HG03060 (cell line): ENCODE measurements around the gene PCBP3.
"Not testable (repeated sequence)": the region's sequence is repeated elsewhere in the genome, so short reads cannot be mapped to it uniquely, and the experiment has no call there.

ENCODE experiments used
- ATAC-seq: cut with Tn5 transposase; IDR thresholded peaks from one replicate; pipeline ENCODE4 v1.9.1; 2021; ENCODE audit warnings: low read depth, moderate number of reproducible peaks; ENCODE audit not compliant: unreplicated experiment

Gene PCBP3

DNA sequence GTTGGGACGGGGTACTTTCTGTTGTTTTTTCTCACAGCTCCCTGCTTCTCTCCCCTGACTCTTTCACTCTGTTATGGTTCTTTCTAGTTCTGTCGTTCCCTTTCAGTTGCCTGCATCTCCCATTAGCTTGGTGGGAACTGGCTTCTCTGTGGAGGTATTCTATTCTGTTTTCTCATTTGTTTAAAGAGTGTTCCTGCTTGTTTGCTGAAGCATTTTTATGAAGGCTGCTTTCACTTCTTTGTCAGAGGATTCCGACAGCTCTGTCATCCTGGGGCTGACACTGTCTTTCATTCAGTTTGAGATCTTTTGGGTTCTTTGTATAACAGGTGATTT is 242.0 kb downstream of the PCBP3 start:
- no peak for ATAC-seq

DNA sequence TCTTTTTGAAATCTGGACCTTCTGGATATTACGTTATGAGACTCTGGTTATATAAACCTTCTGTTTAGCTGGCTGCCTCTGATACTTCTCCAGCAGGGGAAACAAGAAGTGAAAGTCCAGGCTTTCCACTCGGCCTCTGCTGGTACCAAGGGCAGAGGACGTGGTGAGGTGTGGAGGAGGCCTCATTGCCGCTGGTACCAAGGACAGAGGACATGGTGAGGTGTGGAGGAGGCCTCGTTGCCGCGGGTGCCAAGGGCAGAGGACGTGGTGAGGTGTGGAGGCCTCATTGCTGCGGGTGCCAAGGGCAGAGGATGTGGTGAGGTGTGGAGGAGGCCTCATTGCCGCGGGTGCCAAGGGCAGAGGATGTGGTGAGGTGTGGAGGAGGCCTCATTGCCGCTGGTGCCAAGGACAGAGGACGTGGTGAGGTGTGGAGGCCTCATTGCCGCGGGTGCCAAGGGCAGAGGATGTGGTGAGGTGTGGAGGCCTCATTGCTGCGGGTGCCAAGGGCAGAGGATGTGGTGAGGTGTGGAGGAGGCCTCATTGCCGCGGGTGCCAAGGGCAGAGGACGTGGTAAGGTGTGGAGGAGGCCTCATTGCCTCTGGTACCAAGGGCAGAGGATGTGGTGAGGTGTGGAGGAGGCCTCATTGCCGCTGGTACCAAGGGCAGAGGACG is 242.5 kb downstream of the PCBP3 start:
- ATAC-seq: not testable (repeated sequence)

DNA sequence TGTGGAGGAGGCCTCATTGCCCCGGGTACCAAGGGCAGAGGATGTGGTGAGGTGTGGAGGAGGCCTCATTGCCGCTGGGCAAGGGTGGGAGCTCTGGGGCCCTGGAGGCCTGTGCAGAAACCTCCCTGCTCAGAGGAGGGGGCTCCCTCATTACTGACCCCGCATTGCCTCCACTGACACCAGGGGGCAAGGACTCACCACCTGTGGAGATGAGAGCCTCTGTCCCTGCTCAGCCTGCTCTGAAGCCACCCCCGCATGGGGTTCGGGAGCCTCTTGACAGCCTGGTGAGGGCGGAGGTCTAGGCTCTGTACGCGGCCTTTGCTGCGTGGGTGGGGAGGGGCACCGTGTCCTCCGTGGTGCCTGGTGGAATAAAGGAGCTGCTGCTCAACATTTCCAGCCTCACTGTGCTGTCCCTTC is 243.1 kb downstream of the PCBP3 start:
- no peak for ATAC-seq

DNA sequence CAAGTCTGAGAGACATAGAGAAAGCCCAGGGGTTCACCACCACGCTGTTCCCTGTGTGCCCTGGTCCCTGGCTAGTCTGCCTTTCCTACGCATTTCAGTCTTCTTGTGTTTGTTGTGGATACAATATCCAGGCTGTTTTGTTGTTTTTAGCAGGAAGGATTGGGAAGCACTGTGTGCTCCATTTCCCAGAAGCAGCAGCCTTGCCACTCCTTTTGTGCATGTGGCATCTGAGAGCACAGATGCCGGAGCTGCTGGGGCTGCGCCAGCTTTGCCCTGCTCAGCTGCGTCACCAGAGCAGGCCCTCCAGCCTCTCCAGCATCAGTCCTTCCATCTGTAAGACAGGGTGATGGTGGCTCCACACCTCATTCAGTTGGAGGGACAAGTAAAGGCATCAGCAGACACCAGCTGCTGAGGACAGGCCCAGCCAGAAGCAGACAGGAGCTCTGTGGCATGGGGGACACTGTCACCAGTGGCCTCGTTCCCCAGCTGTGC is 243.6 kb downstream of the PCBP3 start:
- no peak for ATAC-seq

DNA sequence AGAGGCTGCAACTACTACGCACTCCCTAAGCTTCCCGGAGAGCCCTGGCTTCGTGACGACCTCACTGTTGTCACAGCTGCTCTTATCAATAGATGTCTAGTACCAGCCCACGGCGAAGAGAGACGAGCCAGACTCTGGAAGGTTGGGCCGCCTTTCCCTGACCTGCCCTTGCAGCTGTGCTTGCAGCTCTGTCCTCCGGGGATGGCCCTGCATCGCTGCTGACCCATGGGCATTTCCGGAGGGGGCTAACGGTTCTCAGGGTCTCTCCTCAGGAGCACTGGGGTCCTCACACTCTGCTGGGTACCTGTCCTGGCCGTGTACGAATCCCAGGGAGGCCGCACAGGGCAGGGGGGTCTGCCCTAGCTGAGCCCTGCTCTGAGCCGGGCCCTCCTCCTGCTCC is 244.3 kb downstream of the PCBP3 start:
- ATAC-seq: no peak

DNA sequence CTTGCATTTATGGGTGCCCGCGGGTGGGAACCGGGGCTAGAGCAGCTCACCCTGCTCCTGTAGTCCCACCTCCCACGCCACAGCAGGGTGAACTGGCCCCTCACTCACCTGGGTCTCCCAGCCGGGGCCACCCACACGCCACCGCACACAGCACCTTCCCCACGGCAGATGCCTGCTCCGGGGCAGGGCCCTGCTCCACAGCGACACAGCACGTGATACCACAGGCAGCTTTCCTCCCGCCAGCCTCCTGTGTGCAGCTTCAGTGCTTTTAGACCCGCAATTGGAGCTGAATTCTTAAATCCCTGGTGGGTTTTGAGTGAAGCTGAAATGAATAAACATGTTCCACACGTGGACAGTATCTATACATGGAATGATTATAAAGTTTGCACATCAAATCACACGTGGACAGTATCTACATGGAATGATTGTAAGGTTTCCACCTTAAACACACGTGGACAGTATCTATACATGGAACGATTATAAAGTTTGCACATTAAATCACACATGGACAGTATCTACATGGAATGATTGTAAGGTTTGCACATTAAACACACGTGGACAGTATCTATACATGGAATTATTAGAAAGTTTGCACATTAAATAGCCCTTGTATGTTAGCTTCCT is 245.0 kb downstream of the PCBP3 start:
- no peak for ATAC-seq

DNA sequence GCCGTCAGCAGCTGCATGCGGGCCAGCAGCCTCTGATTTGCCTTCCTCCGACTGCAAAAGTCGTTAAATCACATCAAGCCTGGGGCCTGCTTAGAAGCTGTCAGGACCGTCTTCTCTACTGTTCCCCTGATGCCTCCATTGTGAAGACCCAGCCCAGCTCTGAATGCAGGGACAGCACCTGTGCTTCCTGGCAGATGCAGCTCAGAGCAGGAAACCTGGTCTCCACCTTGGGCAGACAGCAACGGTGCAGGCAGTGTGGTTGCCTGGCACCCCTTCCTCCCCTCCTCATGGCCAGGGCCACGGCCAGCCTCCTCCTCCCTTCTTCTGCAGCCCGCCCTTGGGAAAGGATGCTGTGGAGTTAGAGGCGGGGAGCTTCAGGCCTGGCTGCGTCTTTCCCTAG is 245.7 kb downstream of the PCBP3 start:
- ATAC-seq: no peak

DNA sequence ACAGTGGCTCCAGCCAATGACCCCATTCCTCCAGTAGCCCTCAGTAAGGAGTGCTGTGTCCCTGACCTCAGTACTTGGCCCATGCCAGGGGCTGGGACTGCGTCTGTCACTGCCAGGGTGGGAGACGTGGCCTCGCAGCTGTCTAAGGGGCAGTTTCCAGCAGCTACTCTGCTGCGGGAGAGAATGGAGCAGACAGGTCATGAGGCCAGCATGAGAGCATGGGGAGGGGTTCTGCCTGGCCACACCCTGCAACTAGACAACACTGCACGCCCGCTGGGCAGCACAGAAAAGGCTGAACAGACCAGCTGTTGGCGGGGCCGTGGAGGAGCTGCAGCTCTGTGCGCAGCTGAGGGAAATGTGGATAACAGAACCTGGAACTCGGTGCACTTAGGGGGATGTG is 246.4 kb downstream of the PCBP3 start:
- ATAC-seq: no peak

DNA sequence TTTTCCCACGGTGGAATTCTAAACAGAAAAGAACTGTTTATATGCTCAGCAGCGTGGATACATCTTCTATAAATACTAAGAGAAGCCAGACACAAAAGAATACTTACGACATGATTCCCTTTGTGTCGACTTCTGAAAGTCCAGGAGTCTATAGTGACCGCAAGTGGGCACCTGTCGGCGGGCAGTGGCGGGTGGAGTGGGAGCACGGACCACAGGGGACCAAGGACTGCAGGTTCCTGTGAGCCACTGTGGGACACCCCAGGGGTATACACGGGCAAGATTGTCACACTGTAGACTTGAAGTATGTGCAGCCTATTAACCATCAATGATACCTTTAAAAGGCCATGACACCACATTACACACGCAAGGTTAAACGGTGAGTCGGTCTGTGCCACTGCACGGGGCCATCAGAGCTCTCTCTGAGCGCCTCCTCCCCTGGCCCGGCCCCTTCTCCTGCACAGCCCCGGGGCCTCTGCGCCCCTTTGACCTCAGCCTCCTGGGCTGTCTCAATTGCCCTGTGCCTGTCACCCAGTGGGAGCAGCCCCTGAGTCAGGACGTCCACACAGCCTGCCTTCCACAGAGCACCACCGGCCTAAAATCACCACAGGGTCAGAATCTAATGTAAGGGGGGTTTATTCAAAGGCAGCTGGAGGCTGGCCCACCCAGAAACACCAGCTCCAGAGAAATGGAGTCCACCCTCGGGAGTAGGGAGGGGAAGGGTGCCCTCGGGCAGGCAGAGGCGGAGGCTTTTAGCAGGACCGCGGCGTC is 248.0 kb downstream of the PCBP3 start:
- ATAC-seq: no peak

DNA sequence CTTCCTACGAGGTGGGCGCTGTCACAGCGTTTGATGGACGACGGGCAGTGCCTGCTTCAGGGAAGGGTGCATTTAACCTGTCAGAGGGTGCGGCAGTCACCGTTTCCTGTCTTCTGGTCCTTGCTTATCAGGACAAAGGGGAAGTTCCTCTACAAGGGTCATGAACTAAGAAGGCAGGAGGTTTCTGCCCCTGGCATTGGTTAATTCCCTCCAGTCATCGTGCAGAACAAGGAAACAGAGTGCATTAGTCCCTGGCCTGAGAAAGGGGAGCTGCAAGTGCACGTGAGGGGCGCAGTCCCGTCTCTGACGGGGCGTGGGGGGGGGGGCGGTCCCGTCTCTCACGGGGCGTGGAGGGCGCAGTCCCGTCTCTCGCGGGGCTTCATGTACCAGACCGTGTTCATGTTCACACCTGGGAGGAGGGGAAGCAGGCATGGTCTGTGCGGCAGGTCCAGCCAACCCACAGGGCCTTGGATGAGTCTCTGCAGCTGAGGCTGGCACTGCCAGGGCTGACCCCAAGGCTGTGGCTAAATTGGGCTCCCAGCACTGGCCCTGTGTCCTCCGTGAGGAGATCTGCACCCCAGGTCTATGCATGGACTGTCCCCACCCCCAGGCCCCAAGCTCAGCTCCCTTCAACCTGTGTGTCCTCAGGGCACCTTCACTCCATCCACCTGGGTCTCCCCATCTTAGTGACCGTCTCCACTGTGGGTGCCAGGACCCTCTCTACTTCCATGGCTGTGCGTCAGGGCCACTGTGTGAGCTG is 248.8 kb downstream of the PCBP3 start:
- ATAC-seq: no peak

DNA sequence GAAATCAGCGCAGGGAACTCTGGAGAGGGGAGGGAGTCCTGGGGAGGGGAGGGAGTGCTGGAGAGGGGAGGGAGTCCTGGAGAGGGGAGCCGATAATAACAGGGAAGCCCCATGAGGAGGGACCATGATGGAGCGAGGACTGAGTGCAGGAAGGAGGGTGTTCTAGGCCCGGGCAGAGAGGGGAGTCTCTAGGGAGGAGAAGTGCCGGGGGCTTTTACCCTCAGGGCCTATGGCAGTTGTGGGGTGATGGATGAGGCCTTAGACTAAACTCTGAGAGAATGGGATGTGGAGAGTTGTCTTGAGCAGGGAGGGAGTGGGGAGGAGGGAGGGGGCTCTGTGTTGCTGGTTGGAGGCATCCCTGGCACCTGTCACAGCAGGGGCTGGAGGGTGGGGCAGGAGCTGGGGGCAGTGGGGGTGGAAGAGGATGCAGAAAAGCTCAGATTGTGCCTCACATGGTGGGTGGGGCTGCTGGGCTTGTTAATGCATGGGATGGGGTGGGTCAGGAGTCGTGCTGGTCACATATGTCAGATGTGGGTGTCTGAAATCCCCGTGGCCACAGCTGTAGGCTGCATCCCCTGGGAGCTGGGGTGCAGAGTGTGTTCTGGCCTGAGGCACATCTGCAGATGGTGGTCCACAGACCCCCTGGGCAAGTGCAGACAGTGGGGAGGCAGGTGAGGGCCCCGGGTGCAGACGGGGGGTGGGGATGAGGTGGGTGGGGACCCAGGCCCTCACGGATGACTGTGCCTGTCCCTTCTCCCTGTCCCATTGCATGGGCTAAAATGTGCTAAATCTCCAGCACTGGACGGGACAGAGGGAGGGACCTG is 249.6 kb downstream of the PCBP3 start:
- ATAC-seq: no peak

DNA sequence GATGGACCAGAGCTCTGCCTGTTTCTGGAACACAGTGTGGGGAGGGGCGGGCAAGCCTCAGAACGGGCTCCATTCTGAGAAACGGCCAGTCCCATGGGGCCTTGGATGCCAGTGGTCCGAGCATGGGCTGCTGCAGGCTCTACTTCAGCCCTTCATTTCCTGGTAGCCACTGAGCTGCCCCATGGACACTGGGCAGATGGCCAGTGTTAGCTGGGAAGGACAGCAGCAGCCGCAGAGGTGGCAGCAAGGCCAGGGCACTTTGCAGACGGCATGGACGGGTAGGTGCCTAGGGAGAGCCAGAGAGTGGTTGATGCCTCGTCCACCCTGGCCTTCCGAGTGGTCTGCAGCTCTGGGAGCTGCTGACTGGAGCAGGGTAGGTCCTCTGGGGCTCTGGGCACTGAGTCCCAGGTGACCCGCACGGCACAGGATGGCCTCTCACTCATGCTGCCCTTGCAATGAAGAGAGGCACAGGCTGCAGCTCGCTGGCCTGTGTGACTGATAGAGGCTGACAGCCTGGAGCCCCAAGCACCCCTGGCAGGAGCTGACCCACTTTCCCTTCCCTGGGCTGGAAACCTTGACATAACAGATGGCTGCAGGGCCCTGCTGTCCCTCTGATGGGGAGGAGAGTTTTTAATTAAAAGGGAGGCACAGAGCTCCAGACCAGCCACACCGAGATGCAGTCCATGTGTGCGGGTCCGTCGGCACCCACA is 250.4 kb downstream of the PCBP3 start:
- ATAC-seq: no peak

DNA sequence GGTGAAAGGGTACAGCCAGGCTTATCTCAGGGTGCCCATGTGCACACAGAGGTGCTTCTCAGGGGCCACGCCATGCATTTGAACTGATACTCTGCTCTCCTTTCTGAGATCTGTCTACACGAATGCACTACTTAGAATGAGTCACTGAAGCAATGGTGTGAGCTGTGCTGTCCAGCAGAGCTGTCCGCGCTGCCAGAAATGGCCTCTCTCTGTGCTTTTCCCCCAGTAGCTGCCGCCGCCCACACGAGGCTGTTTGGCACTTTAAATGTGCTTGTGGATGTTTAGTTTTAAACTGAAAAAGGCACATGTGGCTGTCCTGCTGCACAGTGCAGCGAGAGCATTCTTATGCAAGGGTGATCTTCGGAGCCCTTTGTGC is 250.9 kb downstream of the PCBP3 start:
- ATAC-seq: no peak

DNA sequence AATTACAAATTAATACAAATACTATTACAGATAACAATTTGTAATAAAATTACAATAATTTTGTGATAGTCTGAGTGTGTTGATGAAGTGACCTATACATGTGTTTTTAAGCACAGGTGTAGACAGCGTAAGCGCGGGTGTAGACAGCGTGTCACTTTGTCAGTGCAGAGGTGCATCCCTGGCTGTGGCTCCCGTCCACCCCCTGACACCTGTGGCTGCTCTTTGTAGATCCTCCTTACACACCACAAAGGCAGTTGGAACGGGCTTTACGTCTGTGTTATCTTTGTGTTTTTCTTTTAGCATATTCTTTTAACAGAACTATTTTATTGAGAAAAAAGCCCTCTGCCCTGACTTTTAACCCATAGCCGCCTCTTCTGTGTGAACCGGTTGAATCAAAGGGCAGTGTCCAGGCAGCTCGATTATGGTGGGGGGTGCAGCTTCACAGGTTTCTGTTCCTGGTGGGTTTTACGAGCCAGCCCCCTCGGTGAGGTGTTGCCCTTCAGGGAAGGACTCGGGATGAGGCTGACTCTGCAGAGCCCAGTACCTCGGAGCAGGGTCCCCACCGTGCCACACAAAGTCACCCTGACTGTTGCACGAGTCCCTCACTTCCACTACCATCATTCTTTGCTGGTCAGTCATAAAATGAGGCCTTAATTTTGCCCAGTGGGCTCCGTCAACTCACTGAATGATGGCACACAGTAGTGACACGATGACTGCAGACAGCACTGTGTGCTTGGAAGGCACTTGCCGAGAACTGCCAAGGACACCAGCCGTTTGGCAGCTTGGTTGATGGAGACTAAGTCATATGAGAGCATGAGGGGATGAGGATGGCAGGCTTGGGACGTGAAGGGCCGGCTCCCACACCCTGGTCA is 251.6 kb downstream of the PCBP3 start:
- ATAC-seq: no peak

DNA sequence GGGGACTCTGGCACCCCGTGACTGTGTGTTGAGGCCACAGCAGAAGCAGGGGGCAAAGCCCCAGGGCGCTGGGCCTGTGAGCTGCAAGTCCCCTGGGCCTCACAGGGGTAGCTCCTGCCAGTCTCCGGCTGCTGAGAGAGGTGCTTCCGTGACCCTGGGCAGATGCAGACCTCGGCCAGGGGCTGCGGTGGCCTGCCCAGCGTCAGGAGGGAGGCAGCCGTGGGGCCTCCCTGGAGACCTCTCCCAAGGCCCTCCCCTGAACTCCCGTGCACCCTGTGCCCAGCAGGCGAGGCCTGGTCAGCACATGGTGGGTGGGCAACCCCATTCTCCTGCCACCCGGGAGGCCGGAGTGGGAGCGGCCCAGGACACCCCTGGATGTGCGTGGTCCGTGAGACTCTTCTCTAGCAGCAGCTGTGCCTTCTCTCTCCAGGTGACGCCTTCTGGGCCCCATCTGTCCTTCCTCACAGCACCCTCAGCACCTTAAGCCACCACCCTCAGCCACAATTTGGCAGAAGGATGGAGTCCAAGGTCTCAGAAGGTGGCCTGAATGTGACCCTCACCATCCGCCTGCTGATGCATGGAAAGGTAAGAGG is 252.3 kb downstream of the PCBP3 start:
- no peak for ATAC-seq

DNA sequence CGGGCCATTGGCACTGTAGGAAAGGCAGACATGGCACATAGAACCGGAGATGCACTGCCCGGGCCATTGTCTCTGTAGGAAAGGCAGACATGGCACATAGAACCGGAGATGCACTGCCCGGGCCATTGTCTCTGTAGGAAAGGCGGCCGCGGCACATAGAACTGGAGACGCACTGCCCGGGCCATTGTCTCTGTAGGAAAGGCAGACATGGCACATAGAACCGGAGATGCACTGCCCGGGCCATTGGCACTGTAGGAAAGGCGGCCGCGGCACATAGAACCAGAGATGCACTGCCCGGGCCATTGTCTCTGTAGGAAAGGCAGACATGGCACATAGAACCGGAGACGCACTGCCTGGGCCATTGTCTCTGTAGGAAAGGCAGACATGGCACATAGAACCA is 252.9 kb downstream of the PCBP3 start:
- not testable (repeated sequence) for ATAC-seq

DNA sequence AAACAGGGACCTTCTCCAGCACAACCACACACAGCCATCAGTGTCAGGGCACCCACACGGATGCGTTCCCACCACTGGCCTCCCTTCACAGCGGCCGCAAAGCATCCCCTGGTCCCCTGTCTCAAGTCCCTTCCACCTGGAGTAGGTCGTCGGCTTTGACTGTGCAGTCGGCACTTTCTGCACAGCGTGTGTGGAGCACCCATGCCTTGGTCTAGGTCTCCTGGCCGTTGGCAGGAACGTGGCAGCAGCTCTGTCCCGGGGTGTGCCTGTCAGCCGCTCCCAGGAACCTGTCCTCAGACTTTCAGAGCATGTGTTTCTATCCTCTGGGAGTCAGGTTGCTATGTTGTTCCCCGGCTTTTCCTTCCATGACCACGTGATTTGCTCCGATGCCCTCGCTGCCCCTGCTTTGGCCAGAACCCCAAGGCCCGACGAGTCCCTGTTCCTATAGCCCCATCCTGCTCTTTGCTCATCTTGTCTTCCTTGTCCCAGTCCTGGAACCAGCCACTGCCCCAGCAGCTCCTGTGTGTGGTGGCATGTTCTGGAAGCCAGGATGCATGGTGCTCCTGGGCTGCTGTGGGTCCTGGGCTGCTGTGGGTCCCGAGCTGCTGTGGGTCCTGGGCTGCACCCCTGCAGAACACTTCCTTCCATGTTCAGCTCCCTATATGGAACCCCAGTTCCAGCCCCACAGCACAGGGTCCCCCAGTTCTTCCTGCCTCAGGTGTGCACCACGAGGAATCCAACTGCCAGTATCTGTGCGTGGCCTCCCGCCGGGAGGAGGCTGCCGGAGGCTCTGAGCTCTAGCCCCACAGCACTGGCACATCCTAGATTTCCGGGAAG is 253.9 kb downstream of the PCBP3 start:
- ATAC-seq: no peak

DNA sequence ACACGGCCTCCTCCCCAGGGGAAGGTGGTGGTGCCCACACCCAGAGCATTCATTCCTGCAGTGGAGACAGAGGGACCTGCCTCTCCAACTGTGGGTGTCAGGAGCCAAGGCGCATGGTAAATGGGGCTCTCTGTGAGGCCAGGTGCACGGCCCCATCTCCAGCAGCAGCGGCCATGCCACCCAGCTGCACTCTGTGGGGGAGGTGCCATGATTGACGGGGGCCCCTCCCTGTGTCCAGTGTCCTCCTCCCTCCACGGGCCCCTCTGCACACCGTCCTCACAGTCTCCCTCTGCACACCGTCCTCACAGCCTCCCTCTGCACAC is 254.5 kb downstream of the PCBP3 start:
- ATAC-seq: no peak
